Stomach (tissue), 9 donors: ENCODE results near the gene MPST. TPM values are rescaled to one million over a fixed set of nuclear protein-coding genes. Genes with fewer than 3 reads are reported as not detected.

Experiments
- DNase-seq, 2 donors: peaks; one replicate each; pipeline versions ENCODE4 v3.0.0 to v3.0.0-alpha.2; 2013 to 2019
- H3K27ac ChIP-seq, 5 donors: fragments of 200-600 bp in 4 of 5; sonication (generic) in 4 of 5; one replicate each; pipeline ENCODE4 v1.5.1; 2013 to 2019; ENCODE audit warnings: mild to moderate bottlenecking in 1 of 5, moderate library complexity in 1 of 5
- H3K27me3 ChIP-seq, 3 donors: fragments of 200-600 bp; sonication (generic); one replicate each; pipeline ENCODE4 v1.5.1; 2017 to 2019; ENCODE audit warnings: mixed run types in 1 of 3
- H3K36me3 ChIP-seq, 4 donors: fragments of 200-600 bp; sonication (generic); 1 replicate in 3 of 4; 2 replicates in 1 of 4; pipeline ENCODE4 v1.5.1; 2016 to 2019
- H3K4me1 ChIP-seq, 4 donors: fragments of 200-600 bp; sonication (generic); one replicate each; pipeline ENCODE4 v1.5.1; 2016 to 2019
- H3K4me3 ChIP-seq, 4 donors: fragments of 200-600 bp; sonication (generic) in 3 of 4; one replicate each; pipeline ENCODE4 v1.5.1; 2016 to 2019; ENCODE audit warnings: mild to moderate bottlenecking in 1 of 4
- H3K9me3 ChIP-seq, 4 donors: fragments of 200-600 bp; sonication (generic); one replicate each; pipeline ENCODE4 v1.5.1; 2016 to 2019
- EP300 ChIP-seq: sonication (generic); formaldehyde crosslinking; IDR thresholded peaks from one replicate; pipeline ENCODE4 v1.6.1; 2017; ENCODE audit warnings: antibody characterized with exemption
- POLR2A ChIP-seq, 4 donors: fragments of 450-650 bp; IDR thresholded peaks; one replicate each; pipeline ENCODE4 v1.6.1; 2016; ENCODE audit warnings: antibody characterized with exemption in 4 of 4, control low read depth in 2 of 4, mild to moderate bottlenecking in 1 of 4, moderate library complexity in 1 of 4
- POLR2AphosphoS5 ChIP-seq, 3 donors: sonication (generic); formaldehyde crosslinking; IDR thresholded peaks; one replicate each; pipeline ENCODE4 v1.6.1; 2016; ENCODE audit warnings: antibody characterized with exemption in 3 of 3
- WGBS, 5 donors: extraction: QIAGEN DNeasy Blood & Tissue Kit in 3 of 5; methylation state at CpG; one replicate each; pipeline versions ENCODE4 v1.1.5 to v1.1.7; 2013 to 2018; 5-methylcytosine and 5-hydroxymethylcytosine counted together
- intact Hi-C: fragments of 100-400 bp; cut with DNase I; formaldehyde crosslinking; loops from one replicate; pipeline ENCODE4 v1.15.1; 2023; ENCODE audit warnings: low total_unique reads
- polyA plus RNA-seq, 3 donors: library from polyadenylated mRNA; stranded (reverse); fragments of 200-250 nt; gene quantifications; one replicate each; pipeline ENCODE4 v1.2.3, GENCODE V29; 2013
- total RNA-seq, 5 donors: library from RNA; depleted of rRNA; stranded (reverse); fragments of >200 nt; gene quantifications; one replicate each; pipeline versions ENCODE4 v1.1.0 to v1.2.3, GENCODE V29; 2014 to 2016
- TF ChIP-seq, protein P1 (sequence below), 7 experiments: fragments of 450-650 bp in 4 of 7; fragments of 200-600 bp in 3 of 7; sonication (generic) in 3 of 7; IDR thresholded peaks; one replicate each; pipeline ENCODE4 v1.5.1; 2016 to 2019; ENCODE audit warnings: antibody characterized with exemption in 7 of 7, control low read depth in 2 of 7, mild to moderate bottlenecking in 1 of 7
- donor health status: healthy with polysubstance abuse.
- donor health status: Bipolar disorder and iron deficiency.
- donor health status: healthy.

Gene MPST
- total and polyA plus RNA-seq, 8 donors: 48.3 to 1,943 (median 154) TPM

DNA sequence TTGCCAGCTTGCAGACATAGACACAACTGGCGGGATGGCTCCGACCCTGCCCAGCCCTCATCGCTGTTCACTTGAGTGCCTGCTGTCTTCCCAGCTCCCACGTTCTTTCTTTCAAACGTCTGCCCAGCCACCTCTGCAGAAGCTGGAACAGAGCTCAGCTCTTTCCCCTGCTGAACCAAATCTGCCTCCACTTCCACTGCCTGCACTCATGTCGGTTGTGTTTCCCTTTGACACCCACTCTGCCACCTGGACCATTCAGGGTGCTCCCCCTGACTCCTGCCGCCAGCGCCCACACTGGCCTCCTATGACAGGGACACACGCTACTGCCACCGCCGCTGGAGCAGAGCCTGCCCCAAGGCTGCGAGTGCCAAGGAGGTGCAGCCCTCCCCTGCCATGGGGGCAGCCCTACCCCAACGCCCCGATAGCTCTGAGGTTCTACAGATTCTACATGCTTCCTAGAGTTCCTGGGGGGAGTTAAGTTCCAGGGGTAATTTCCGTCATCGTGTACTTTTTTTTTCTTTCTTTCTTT, 38.2 kb upstream of the MPST start:
- no peak overlapping the region for H3K27ac ChIP-seq
- intact Hi-C loops: loop anchor here (5.0 kb wide), 1 partner anchor 194 kb away; no protein-coding TSS in a partner anchor

DNA sequence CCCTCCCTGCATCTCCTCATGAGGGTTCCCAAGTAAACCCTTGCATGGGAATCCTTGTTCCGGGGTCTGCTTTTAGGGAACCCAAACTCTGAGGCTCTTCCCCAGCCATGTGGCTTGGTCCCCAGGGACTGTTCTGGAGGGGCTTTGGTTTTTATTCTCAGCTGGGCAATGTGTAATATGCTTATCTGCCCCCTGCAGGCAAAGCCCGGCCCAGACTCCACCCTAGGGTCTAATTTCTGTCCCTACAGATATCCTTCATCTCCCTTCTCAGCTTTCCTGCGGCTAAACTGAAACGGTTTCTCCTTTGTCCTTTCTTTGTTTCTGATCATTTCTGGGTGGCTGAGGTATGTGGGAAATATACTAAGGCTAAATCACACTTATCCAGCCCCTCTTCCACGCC, 37.4 kb upstream of the MPST start:
- Histone ChIP-seq H3K36me3 (no peaks in the 10 kb centered on the region), H3K27ac (no peak overlapping the region), H3K4me1 (peaks cover 5 to 12% (median 9%) of the 10 kb centered on the region in 4 donors), H3K9me3 (peaks cover 10 to 15% (median 14%) of the 10 kb centered on the region in 4 donors), H3K27me3 (peaks cover 0 to 30% (median 0%) of the 10 kb centered on the region in 3 donors), H3K4me3 (no peak overlapping the region)
- DNase-seq: no peak
- TF ChIP-seq, protein P1, sequence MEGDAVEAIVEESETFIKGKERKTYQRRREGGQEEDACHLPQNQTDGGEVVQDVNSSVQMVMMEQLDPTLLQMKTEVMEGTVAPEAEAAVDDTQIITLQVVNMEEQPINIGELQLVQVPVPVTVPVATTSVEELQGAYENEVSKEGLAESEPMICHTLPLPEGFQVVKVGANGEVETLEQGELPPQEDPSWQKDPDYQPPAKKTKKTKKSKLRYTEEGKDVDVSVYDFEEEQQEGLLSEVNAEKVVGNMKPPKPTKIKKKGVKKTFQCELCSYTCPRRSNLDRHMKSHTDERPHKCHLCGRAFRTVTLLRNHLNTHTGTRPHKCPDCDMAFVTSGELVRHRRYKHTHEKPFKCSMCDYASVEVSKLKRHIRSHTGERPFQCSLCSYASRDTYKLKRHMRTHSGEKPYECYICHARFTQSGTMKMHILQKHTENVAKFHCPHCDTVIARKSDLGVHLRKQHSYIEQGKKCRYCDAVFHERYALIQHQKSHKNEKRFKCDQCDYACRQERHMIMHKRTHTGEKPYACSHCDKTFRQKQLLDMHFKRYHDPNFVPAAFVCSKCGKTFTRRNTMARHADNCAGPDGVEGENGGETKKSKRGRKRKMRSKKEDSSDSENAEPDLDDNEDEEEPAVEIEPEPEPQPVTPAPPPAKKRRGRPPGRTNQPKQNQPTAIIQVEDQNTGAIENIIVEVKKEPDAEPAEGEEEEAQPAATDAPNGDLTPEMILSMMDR (IDR thresholded peaks at IDR 0.05): no peak
- TF ChIP-seq POLR2AphosphoS5 (IDR thresholded peaks at IDR 0.05) (no peak), EP300 (no peak), POLR2A (IDR thresholded peaks at IDR 0.05) (no peak)
- intact Hi-C loops: loop anchor here (5.0 kb wide), 1 partner anchor 195 kb away; no protein-coding TSS in a partner anchor
- WGBS, 5 donors: 45 to 61% (median 56%) methylated on average over 5 of the region's 5 CpGs

More for the DNA sequence above, 38.2 kb upstream of the MPST start:
- no peak for TF ChIP-seq POLR2AphosphoS5 (IDR thresholded peaks at IDR 0.05)
- TF ChIP-seq, protein P1 (IDR thresholded peaks at IDR 0.05): no peak
- TF ChIP-seq EP300: no peak
- no peak for TF ChIP-seq POLR2A (IDR thresholded peaks at IDR 0.05)
- no peak for DNase-seq
- WGBS, 5 donors: 77 to 84% (median 80%) methylated on average over 16 of the region's 16 CpGs
- H3K36me3 ChIP-seq: no peaks in the 10 kb centered on the region
- peaks cover 5 to 12% (median 10%) of the 10 kb centered on the region in 4 donors for H3K4me1 ChIP-seq
- H3K27me3 ChIP-seq: peaks cover 0 to 30% (median 0%) of the 10 kb centered on the region in 3 donors
- peaks cover 9 to 12% (median 12%) of the 10 kb centered on the region in 4 donors for H3K9me3 ChIP-seq
- no peak overlapping the region for H3K4me3 ChIP-seq

DNA sequence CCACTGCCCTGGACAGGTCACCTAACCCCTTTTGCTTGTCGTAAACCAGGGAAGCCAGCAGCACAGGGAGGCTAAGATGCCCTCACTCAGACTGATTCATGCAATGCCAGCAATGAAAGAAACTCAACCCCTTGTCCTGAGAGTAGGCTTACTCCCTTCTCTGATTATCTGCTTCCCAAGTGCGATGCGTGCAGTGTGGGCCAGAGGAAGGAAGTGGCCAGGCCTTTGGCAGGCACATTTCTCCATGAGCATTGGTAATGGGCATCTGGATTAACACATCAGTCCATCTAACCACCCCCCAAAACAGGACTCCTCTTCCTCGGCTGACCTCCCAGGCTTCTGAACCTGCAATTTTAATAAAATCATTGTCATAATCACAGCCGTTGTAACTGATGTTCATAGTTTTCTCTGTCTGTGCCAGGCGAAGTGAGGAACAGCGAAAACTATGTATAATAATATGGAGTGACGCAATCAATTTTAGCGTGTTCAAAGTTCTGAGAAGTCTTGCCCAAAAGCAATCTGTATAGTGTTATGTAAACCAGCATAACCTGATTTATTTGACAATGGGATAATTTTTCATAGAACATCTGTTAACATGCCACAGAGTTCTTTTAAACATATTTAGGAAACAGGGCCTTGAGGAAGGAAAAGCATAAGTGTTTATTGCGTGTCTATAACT, 34.2 kb upstream of the MPST start:
- Histone ChIP-seq H3K27me3 (peaks cover 0 to 55% (median 9%) of the 10 kb centered on the region in 3 donors), H3K4me1 (no peaks in the 10 kb centered on the region), H3K4me3 (no peak overlapping the region), H3K27ac (no peak overlapping the region), H3K9me3 (peaks cover 10 to 15% (median 14%) of the 10 kb centered on the region in 4 donors), H3K36me3 (no peaks in the 10 kb centered on the region)
- TF ChIP-seq EP300: no peak
- TF ChIP-seq POLR2A (IDR thresholded peaks at IDR 0.05): no peak
- no peak for TF ChIP-seq POLR2AphosphoS5 (IDR thresholded peaks at IDR 0.05)
- TF ChIP-seq, protein P1 (IDR thresholded peaks at IDR 0.05): no peak
- no peak for DNase-seq
- intact Hi-C loops: no loop called here
- 74 to 86% (median 81%) methylated on average over 10 of the region's 10 CpGs for WGBS, 5 donors

DNA sequence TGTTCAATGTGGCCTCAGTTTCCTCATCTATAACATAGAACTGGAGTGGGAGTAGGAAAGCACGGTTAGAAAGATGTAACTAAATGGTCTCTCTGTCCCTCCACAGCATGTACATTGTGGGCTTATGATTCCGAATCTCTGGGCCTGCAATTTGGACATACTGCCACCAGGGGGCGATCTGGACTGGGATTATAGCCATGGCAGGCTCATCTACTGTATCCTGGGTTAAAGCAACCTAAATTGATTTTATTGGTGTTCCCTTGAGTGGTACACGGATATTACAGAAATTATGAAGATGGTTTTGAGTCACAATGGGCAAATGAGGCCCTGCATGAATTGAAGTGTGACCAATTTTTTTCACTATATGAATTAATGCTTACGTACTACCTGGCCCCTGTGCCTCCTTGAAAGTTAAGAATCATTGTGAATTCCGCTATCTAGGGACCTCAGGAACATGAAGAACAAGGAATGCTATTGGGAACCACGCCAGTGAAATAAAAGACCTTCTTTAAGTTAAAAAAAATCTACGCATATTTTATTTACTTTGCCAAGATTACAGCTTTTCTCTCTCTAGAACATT, 33.2 kb upstream of the MPST start:
- Histone ChIP-seq H3K4me1 (no peaks in the 10 kb centered on the region), H3K9me3 (peaks cover 10 to 15% (median 14%) of the 10 kb centered on the region in 4 donors), H3K27me3 (peaks cover 0 to 64% (median 15%) of the 10 kb centered on the region in 3 donors), H3K4me3 (no peak overlapping the region), H3K36me3 (no peaks in the 10 kb centered on the region), H3K27ac (no peak overlapping the region)
- intact Hi-C loops: no loop called here
- peak in 1 of 2 donors; percentile 49 for DNase-seq
- TF ChIP-seq EP300: no peak
- TF ChIP-seq, protein P1 (IDR thresholded peaks at IDR 0.05): peak in 5 of 7 experiments; percentile 13 to 59 (median 29)
- 49 to 59% (median 56%) methylated on average over 8 of the region's 8 CpGs for WGBS, 5 donors
